Smooth muscle cell (in vitro differentiated cells): ENCODE data around the gene CHRNB2. TPM values are rescaled to one million over a fixed set of nuclear protein-coding genes. Genes with fewer than 3 reads are reported as not detected.

Experiments used
- DNase-seq: peaks from one replicate; lab custom pipeline; 2025; ENCODE audit not compliant: unreplicated experiment; lab: John Stamatoyannopoulos, UW
- H2AFZ ChIP-seq: fragments of 200-600 bp; sonication (generic); 2 replicates; pipeline ENCODE4 v1.6.0; 2016; ENCODE audit warnings: antibody characterized with exemption, low read depth, mild to moderate bottlenecking
- H3F3A ChIP-seq: fragments of 200-600 bp; sonication (generic); 2 replicates; pipeline ENCODE4 v1.6.0; 2017; ENCODE audit warnings: antibody characterized with exemption, low read depth
- H3K27ac ChIP-seq: fragments of 200-600 bp; sonication (generic); 2 replicates; pipeline ENCODE4 v1.5.1; 2016; ENCODE audit warnings: low read depth, mild to moderate bottlenecking
- H3K27me3 ChIP-seq: fragments of 200-600 bp; sonication (generic); 2 replicates; pipeline ENCODE4 v1.6.1; 2016; ENCODE audit warnings: low read depth, mild to moderate bottlenecking
- H3K36me3 ChIP-seq: fragments of 200-600 bp; sonication (generic); 2 replicates; pipeline ENCODE4 v1.5.1; 2016; ENCODE audit warnings: low read depth
- H3K4me1 ChIP-seq: fragments of 200-600 bp; sonication (generic); 2 replicates; pipeline ENCODE4 v1.5.1; 2016; ENCODE audit warnings: low read depth
- H3K4me2 ChIP-seq: fragments of 200-600 bp; sonication (generic); 2 replicates; pipeline ENCODE4 v1.6.0; 2016; ENCODE audit warnings: mild to moderate bottlenecking
- H3K4me3 ChIP-seq: fragments of 200-600 bp; sonication (generic); 2 replicates; pipeline ENCODE4 v1.5.1; 2016; ENCODE audit warnings: mild to moderate bottlenecking
- H3K79me2 ChIP-seq: fragments of 200-600 bp; sonication (generic); 2 replicates; pipeline ENCODE4 v1.6.0; 2016; ENCODE audit warnings: low read depth, mild to moderate bottlenecking
- H3K9ac ChIP-seq: fragments of 200-600 bp; sonication (generic); 2 replicates; pipeline ENCODE4 v1.6.0; 2016; ENCODE audit warnings: low read depth
- H3K9me3 ChIP-seq: fragments of 200-600 bp; sonication (generic); replicated peaks from 2 replicates; pipeline ENCODE4 v1.5.1; 2016; ENCODE audit warnings: low read depth
- H4K20me1 ChIP-seq: fragments of 200-600 bp; sonication (generic); 2 replicates; pipeline ENCODE4 v1.6.0; 2016; ENCODE audit warnings: low read depth
- CTCF ChIP-seq: fragments of 200-600 bp; sonication (generic); IDR thresholded peaks from 2 replicates; pipeline ENCODE4 v1.5.1; 2017; ENCODE audit warnings: borderline replicate concordance, mild to moderate bottlenecking, antibody characterized with exemption; ENCODE audit not compliant: insufficient read depth, poor library complexity, severe bottlenecking
- WGBS: methylation state at CpG from one replicate; pipeline ENCODE4 v1.1.7; 2016; ENCODE audit warnings: low lambda C conversion rate; 5-methylcytosine and 5-hydroxymethylcytosine counted together
- polyA plus RNA-seq: library from polyadenylated mRNA; unstranded; fragments of >200 nt; fragmentation: Nextera tagmentation; extraction: Ambion mirVana; gene quantifications from 2 replicates; pipeline ENCODE4 v1.2.1, GENCODE V29; 2016
- total RNA-seq: library from RNA; depleted of rRNA; stranded (reverse); fragments of >200 nt; gene quantifications from 2 replicates; pipeline ENCODE4 v1.2.3, GENCODE V29; 2014

CHRNB2 gene
- total and polyA plus RNA-seq, 2 experiments from 2014 or later = not detected

DNA sequence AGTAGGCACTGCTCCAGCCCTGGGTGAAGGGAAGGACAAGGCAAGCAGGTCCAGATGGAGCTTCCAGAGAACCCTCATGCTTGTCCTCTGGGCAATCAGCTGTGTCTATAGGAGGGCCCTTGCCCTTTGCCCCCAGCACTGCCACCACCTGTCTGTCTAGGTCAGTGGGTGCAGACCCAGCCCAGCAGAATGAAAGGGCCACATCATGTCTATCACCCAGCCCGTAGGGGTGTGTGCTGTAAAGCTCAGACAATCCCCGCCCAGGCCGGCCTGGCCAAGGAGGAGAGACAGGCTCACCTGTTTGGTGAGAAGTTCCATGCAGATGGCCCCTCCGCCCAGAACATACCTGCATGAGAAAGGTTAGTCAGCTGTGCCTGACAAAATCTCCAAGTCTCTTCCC is 16.1 kb upstream of the CHRNB2 start:
- H3K4me3 ChIP-seq = no peak overlapping the region
- H3K4me2 ChIP-seq = no peak overlapping the region
- TF ChIP-seq CTCF = no peak
- H3K4me1 ChIP-seq = peaks cover 3% of the 10 kb centered on the region
- no peak overlapping the region for H3K27ac ChIP-seq
- peaks cover 12% of the 10 kb centered on the region for H3F3A ChIP-seq
- peaks cover 7% of the 10 kb centered on the region for H3K36me3 ChIP-seq
- WGBS = 94% methylated on average over 4 of the region's 4 CpGs
- H3K9me3 ChIP-seq = no peaks in the 10 kb centered on the region
- H2AFZ ChIP-seq = no peak overlapping the region
- H3K79me2 ChIP-seq = peaks cover 9% of the 10 kb centered on the region
- no peaks in the 10 kb centered on the region for H3K27me3 ChIP-seq
- H4K20me1 ChIP-seq = peaks cover 46% of the 10 kb centered on the region
- no peak for DNase-seq
- no peak overlapping the region for H3K9ac ChIP-seq

GRCh38 chr1:154552036-154552435 is 15.5 kb upstream of the CHRNB2 start:
- TF ChIP-seq CTCF = no peak
- H3K36me3 ChIP-seq = peaks cover 7% of the 10 kb centered on the region

DNA sequence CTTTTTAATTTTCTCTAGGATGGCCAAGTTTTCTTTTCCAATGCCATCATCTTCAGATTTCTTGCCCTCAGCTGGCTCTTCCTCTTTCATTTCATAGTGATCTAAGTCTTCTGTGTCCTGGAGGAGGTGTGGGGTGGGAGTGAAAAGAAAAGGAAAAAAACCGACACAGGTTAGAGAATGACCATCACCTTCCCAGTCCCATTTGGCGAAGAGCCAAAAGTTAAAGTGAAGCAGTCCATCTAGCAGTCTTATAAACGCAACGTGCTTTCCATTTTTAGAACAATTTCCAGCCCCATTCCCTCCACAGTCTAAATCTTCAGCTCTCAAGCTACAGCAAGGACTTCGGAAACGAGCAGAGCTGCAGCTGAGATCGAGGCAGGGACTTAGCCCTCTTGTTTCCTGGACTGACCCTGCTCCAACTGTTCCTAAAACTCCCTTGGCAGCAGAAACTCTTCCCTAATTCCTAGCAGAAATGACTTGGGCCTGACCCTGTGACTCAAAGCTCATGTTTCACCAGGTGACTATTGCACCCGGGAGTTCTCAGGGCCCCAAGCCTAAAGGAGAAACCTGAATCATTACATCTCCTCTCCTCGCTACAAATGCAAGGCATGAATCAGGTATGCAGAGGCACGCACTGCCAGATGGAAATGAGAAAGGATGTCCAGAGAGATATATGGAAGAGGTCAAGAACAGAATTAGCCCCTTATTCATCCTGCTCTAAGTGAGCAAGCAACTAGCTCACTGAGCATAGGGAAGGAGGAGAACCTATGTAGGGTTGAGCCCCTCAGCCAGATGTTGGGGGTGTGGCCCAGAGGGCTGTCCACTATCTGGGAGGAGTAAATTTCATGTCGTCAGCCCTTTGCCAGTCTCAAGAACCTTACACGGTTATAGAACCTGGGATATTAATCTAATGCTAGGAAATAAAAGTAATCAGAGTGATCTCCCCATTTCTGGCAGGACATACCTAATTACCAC is 14.2 kb upstream of the CHRNB2 start:
- DNase-seq = no peak
- peaks cover 7% of the 10 kb centered on the region for H3K36me3 ChIP-seq
- peaks cover 12% of the 10 kb centered on the region for H3F3A ChIP-seq
- H3K79me2 ChIP-seq = peaks cover 26% of the 10 kb centered on the region
- 87% methylated on average over 12 of the region's 12 CpGs for WGBS
- H2AFZ ChIP-seq = no peak overlapping the region
- no peaks in the 10 kb centered on the region for H3K27me3 ChIP-seq
- H3K9ac ChIP-seq = no peak overlapping the region
- no peaks in the 10 kb centered on the region for H3K9me3 ChIP-seq
- H4K20me1 ChIP-seq = peaks cover 56% of the 10 kb centered on the region
- peaks cover 3% of the 10 kb centered on the region for H3K4me1 ChIP-seq
- no peak overlapping the region for H3K27ac ChIP-seq
- no peak for TF ChIP-seq CTCF
- no peak overlapping the region for H3K4me3 ChIP-seq
- H3K4me2 ChIP-seq = no peak overlapping the region

More at GRCh38 chr1:154552036-154552435, 15.5 kb upstream of the CHRNB2 start:
- DNase-seq = no peak
- Histone ChIP-seq H3K27me3 (no peaks in the 10 kb centered on the region), H3F3A (peaks cover 12% of the 10 kb centered on the region), H3K4me1 (peaks cover 3% of the 10 kb centered on the region), H3K79me2 (peaks cover 14% of the 10 kb centered on the region), H3K9ac (no peak overlapping the region), H3K9me3 (no peaks in the 10 kb centered on the region), H4K20me1 (peaks cover 51% of the 10 kb centered on the region), H2AFZ (no peak overlapping the region), H3K4me3 (no peak overlapping the region), H3K4me2 (no peak overlapping the region), H3K27ac (no peak overlapping the region)
- 98% methylated on average over 6 of the region's 6 CpGs for WGBS
